OCI-LY7 (cell line): ENCODE data around the gene ARHGEF11. TPM values are rescaled to one million over a fixed set of nuclear protein-coding genes. Genes with fewer than 3 reads are reported as not detected.
A peak's percentile ranks its signal among the peaks of the same experiment; 100 is the strongest.

Source experiments
- BruUV-seq: library from RNA; stranded (reverse); fragments of 400-500 nt; replicated peaks from 2 replicates; lab custom pipeline; 2021; lab: Mats Ljungman, UMichigan
- CTCF ChIA-PET: fragments of 300-600 bp; sonication (Branson Sonifier 250); formaldehyde crosslinking; loops from one replicate; lab custom pipeline; 2022; ENCODE audit warnings: antibody characterized with exemption; ENCODE audit not compliant: unreplicated experiment; lab: Charles Lee
- POLR2A ChIA-PET: fragments of 300-600 bp; sonication (Branson Sonifier 250); formaldehyde crosslinking; loops from one replicate; lab custom pipeline; 2022; ENCODE audit warnings: antibody characterized with exemption; lab: Charles Lee
- DNase-seq: peaks from one replicate; pipeline ENCODE4 v3.0.0-alpha.2; 2015; ENCODE audit warnings: low spot score
- H2AFZ ChIP-seq: fragments of 200-600 bp; sonication (generic), shearing (Covaris generic); 2 replicates; pipeline ENCODE4 v1.6.1; 2014; ENCODE audit warnings: mild to moderate bottlenecking, antibody characterized with exemption, low read length, moderate library complexity
- H3K27ac ChIP-seq: fragments of 200-600 bp; sonication (generic); 2 replicates; pipeline ENCODE4 v1.5.1; 2014; ENCODE audit warnings: mixed run types, low read depth, mild to moderate bottlenecking, moderate library complexity, low read length, inconsistent platforms; ENCODE audit not compliant: poor library complexity, severe bottlenecking
- H3K36me3 ChIP-seq: fragments of 200-600 bp; sonication (generic); 2 replicates; pipeline ENCODE4 v1.6.1; 2014; ENCODE audit warnings: mild to moderate bottlenecking, antibody characterized with exemption, low read length, moderate library complexity, mixed read lengths; ENCODE audit not compliant: insufficient read depth
- H3K4me1 ChIP-seq: fragments of 200-600 bp; sonication (generic); 2 replicates; pipeline ENCODE4 v1.5.1; 2014; ENCODE audit warnings: mild to moderate bottlenecking, low read length; ENCODE audit not compliant: insufficient read depth, poor library complexity, severe bottlenecking
- H3K4me2 ChIP-seq: fragments of 200-600 bp; sonication (generic); 2 replicates; pipeline ENCODE4 v1.6.1; 2014; ENCODE audit warnings: mild to moderate bottlenecking, low read length
- H3K4me3 ChIP-seq: fragments of 200-600 bp; sonication (generic); 2 replicates; pipeline ENCODE4 v1.5.1; 2014; ENCODE audit warnings: mild to moderate bottlenecking, low read depth, low read length; ENCODE audit not compliant: poor library complexity, severe bottlenecking
- H3K79me2 ChIP-seq: fragments of 200-600 bp; sonication (generic); 2 replicates; pipeline ENCODE4 v1.6.1; 2016; ENCODE audit warnings: low read depth, mild to moderate bottlenecking, low read length, moderate library complexity, mixed read lengths; ENCODE audit not compliant: insufficient read depth
- H3K9me2 ChIP-seq: fragments of 200-600 bp; sonication (generic); 2 replicates; pipeline ENCODE4 v1.6.1; 2016; ENCODE audit warnings: mild to moderate bottlenecking, low read length, mixed read lengths; ENCODE audit not compliant: insufficient read depth
- H3K9me3 ChIP-seq: fragments of 200-600 bp; sonication (generic); 2 replicates; pipeline ENCODE4 v1.6.1; 2014; ENCODE audit warnings: mild to moderate bottlenecking, mixed run types, low read length, mixed read lengths
- H4K20me1 ChIP-seq: fragments of 200-600 bp; sonication (generic); 2 replicates; pipeline ENCODE4 v1.6.1; 2014; ENCODE audit warnings: mild to moderate bottlenecking, antibody characterized with exemption, low read length, moderate library complexity, mixed read lengths; ENCODE audit not compliant: insufficient read depth
- EZH2phosphoT487 ChIP-seq: fragments of 200-600 bp; sonication (generic); IDR thresholded peaks from 2 replicates; pipeline ENCODE4 v1.6.1; 2018; ENCODE audit warnings: low read depth, borderline replicate concordance, mild to moderate bottlenecking, mixed run types, antibody characterized with exemption, low read length, moderate library complexity, mixed read lengths
- intact Hi-C: fragments of 100-400 bp; cut with micrococcal nuclease; formaldehyde crosslinking; loops from one replicate; pipeline ENCODE4 v1.10.0; 2022; ENCODE audit not compliant: unreplicated experiment
- total RNA-seq, 2 experiments: library from RNA; depleted of rRNA in 1 of 2; stranded (reverse); fragments of >200 nt in 1 of 2; shearing (Covaris generic) in 1 of 2; gene quantifications; 2 replicates each; pipeline ENCODE4 v1.2.3, GENCODE V29; 2014 to 2022
- TF ChIP-seq, protein P1 (sequence below): fragments of 200-600 bp; sonication (generic); conservative IDR thresholded peaks from 2 replicates; pipeline ENCODE4 v1.5.1; 2014; ENCODE audit warnings: mild to moderate bottlenecking, antibody characterized with exemption, low read length, moderate library complexity, mixed read lengths

ARHGEF11 gene
- total RNA-seq, 2 experiments from 2014 or later = 1.5 to 3.4 TPM

DNA sequence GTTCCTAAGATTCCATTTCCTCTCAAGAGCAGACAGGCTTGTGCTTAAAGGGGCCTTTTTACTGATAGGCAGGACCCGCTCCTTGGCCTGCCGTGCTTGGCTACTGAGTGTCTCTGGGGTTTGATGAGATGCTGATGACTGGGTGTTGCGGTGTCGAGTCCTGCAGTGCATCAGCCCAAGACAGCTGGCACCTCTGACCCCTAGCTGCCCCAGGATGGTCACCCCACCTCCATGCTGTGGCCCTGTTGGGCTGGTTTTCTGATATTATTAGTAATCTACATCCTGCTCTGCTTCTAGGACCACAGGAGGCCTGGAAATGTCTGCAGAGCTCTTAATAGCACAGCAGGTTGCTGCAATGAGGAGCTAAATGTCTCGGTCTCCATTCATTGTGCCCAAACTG, 96.4 kb downstream of the ARHGEF11 start:
- Histone ChIP-seq H3K4me2 (no peak overlapping the region), H3K79me2 (no peaks in the 10 kb centered on the region), H3K36me3 (no peaks in the 10 kb centered on the region), H3K27ac (no peak overlapping the region), H3K9me2 (no peaks in the 10 kb centered on the region), H3K4me1 (no peaks in the 10 kb centered on the region), H3K9me3 (no peaks in the 10 kb centered on the region), H2AFZ (no peak overlapping the region), H3K4me3 (no peak overlapping the region), H4K20me1 (no peaks in the 10 kb centered on the region)
- CTCF ChIA-PET = no interaction called here
- DNase-seq = no peak
- intact Hi-C loops = no loop called here
- BruUV-seq = no TSS peak
- TF ChIP-seq EZH2phosphoT487 = no peak
- TF ChIP-seq, protein P1, sequence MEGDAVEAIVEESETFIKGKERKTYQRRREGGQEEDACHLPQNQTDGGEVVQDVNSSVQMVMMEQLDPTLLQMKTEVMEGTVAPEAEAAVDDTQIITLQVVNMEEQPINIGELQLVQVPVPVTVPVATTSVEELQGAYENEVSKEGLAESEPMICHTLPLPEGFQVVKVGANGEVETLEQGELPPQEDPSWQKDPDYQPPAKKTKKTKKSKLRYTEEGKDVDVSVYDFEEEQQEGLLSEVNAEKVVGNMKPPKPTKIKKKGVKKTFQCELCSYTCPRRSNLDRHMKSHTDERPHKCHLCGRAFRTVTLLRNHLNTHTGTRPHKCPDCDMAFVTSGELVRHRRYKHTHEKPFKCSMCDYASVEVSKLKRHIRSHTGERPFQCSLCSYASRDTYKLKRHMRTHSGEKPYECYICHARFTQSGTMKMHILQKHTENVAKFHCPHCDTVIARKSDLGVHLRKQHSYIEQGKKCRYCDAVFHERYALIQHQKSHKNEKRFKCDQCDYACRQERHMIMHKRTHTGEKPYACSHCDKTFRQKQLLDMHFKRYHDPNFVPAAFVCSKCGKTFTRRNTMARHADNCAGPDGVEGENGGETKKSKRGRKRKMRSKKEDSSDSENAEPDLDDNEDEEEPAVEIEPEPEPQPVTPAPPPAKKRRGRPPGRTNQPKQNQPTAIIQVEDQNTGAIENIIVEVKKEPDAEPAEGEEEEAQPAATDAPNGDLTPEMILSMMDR = no peak
- POLR2A ChIA-PET = interaction anchor here (1.2 kb wide), 1 partner anchor 11 kb away, joined by 3 read pairs; no protein-coding TSS in a partner anchor

GRCh38 chr1:156948708-156949107, 96.8 kb downstream of the ARHGEF11 start:
- H3K4me3 ChIP-seq = no peak overlapping the region
- intact Hi-C loops = no loop called here
- no TSS peak for BruUV-seq
- DNase-seq = no peak
- H3K27ac ChIP-seq = no peak overlapping the region
- H3K9me3 ChIP-seq = no peaks in the 10 kb centered on the region
- H3K79me2 ChIP-seq = no peaks in the 10 kb centered on the region
- H3K4me1 ChIP-seq = no peaks in the 10 kb centered on the region
- ChIA-PET POLR2A (interaction anchor here (1.2 kb wide), 1 partner anchor 12 kb away, joined by 3 read pairs; no protein-coding TSS in a partner anchor), CTCF (no interaction called here)
- H2AFZ ChIP-seq = no peak overlapping the region
- H3K9me2 ChIP-seq = no peaks in the 10 kb centered on the region
- no peaks in the 10 kb centered on the region for H3K36me3 ChIP-seq
- H4K20me1 ChIP-seq = no peaks in the 10 kb centered on the region
- TF ChIP-seq EZH2phosphoT487 = no peak
- TF ChIP-seq, protein P1 = peak; percentile 49
- no peak overlapping the region for H3K4me2 ChIP-seq

- no peaks in the 10 kb centered on the region for H3K9me3 ChIP-seq
- ChIA-PET CTCF (no interaction called here), POLR2A (no interaction called here)
- BruUV-seq = no TSS peak
- no peak overlapping the region for H2AFZ ChIP-seq
- no peaks in the 10 kb centered on the region for H3K9me2 ChIP-seq
- no peak overlapping the region for H3K4me2 ChIP-seq
- H3K4me3 ChIP-seq = no peak overlapping the region
- H3K79me2 ChIP-seq = no peaks in the 10 kb centered on the region
- TF ChIP-seq, protein P1 = no peak
- no peak for TF ChIP-seq EZH2phosphoT487
- H3K27ac ChIP-seq = no peak overlapping the region
- no peaks in the 10 kb centered on the region for H3K4me1 ChIP-seq
- no peak for DNase-seq
- intact Hi-C loops = no loop called here
- no peaks in the 10 kb centered on the region for H4K20me1 ChIP-seq
- no peaks in the 10 kb centered on the region for H3K36me3 ChIP-seq
Observed at GRCh38 chr1:156947818-156948525, 97.6 kb downstream of the ARHGEF11 start.
